Measurements from ENCODE around the gene ZBTB42. TPM values are rescaled to one million over a fixed set of nuclear protein-coding genes. Genes with fewer than 3 reads are reported as not detected.
A peak's percentile ranks its signal among the peaks of the same experiment; 100 is the strongest.

Gene ZBTB42
- polyA plus RNA-seq, 1 donor (not counting 4 experiments of a cell fraction or from before 2014, with no cell fraction given), result 0.50 TPM

DNA sequence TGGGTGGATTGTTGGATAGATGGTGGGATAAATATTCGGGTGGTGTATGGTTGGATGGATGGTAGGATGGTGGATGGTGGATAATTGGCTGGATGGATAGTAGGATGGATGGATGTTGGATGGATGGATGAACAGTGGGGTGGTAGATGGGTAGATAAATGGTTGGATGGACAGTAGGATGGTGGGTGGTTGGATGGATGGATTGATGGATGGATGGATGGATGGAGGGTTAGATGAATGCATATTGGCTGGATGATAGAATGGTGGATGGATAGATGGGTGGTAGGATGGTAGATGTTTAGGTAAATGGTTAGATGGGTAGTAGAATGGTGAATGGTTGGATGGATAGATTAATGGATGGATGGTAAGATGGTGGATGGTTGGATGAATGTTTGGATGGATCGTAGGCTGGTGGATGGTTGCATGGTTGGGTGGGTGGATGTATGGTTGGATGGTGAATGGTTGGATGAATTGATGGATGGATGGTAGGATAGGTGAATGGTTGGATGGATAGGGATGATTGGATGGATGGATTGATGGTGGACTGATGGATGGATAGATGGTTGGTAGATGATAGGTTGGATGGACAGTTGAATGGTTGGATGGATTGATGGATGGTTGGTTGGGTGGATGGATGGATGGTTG, 23.6 kb downstream of the ZBTB42 start:
- Histone ChIP-seq H4K20me1 (ENCODE audit: control insufficient read depth, extremely low read depth, insufficient read depth, low read length) (no peaks in the 10 kb centered on the region), H2AFZ (ENCODE audit: control insufficient read depth, low read length) (no peak overlapping the region), H3K79me2 (ENCODE audit: control insufficient read depth, insufficient read depth, low read length) (no peaks in the 10 kb centered on the region), H3K4me1 (ENCODE audit: control insufficient read depth, extremely low read depth, insufficient read depth, low read length) (peaks cover 18% of the 10 kb centered on the region), H3K4me3 (ENCODE audit: control insufficient read depth in 2 of 3, extremely low read depth in 1 of 3, insufficient read depth in 2 of 3, low read depth in 1 of 3, low read length in 3 of 3) (no peak overlapping the region), H3K27me3 (ENCODE audit: control insufficient read depth, extremely low read depth, insufficient read depth, low read length) (no peaks in the 10 kb centered on the region), H3K9me1 (ENCODE audit: control insufficient read depth, extremely low read depth, insufficient read depth, low read length) (no peaks in the 10 kb centered on the region), H3K9me3 (ENCODE audit: control insufficient read depth, low read depth, low read length) (no peaks in the 10 kb centered on the region), H3K27ac (ENCODE audit: control insufficient read depth, insufficient read depth, low read length) (no peak overlapping the region), H3K36me3 (ENCODE audit: control insufficient read depth in 2 of 2, extremely low read depth in 1 of 2, insufficient read depth in 2 of 2, low read length in 2 of 2) (no peaks in the 10 kb centered on the region), H3K4me2 (ENCODE audit: control insufficient read depth, extremely low read depth, insufficient read depth, low read depth, low read length) (no peak overlapping the region), H3K9ac (ENCODE audit: control insufficient read depth, extremely low read depth, insufficient read depth, low read length) (no peak overlapping the region)
- no peak for DNase-seq (ENCODE audit: low read depth, low spot score)
- dilution Hi-C loops (cut with MboI; ENCODE audit: extremely low pct_ligation_motif_present, low sequenced_read_pairs), result loop anchor here (10.0 kb wide), 1 partner anchor 70 kb away; the partner anchor contains the start of gene SIVA1
- TF ChIP-seq, protein P1, sequence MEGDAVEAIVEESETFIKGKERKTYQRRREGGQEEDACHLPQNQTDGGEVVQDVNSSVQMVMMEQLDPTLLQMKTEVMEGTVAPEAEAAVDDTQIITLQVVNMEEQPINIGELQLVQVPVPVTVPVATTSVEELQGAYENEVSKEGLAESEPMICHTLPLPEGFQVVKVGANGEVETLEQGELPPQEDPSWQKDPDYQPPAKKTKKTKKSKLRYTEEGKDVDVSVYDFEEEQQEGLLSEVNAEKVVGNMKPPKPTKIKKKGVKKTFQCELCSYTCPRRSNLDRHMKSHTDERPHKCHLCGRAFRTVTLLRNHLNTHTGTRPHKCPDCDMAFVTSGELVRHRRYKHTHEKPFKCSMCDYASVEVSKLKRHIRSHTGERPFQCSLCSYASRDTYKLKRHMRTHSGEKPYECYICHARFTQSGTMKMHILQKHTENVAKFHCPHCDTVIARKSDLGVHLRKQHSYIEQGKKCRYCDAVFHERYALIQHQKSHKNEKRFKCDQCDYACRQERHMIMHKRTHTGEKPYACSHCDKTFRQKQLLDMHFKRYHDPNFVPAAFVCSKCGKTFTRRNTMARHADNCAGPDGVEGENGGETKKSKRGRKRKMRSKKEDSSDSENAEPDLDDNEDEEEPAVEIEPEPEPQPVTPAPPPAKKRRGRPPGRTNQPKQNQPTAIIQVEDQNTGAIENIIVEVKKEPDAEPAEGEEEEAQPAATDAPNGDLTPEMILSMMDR (optimal IDR thresholded peaks at IDR 0.05 in 1 of 3, IDR thresholded peaks at IDR 0.05 in 1 of 3, conservative IDR thresholded peaks at IDR 0.05 in 1 of 3; ENCODE audit: extremely low read depth in 1 of 3, insufficient read depth in 2 of 3, low read length in 3 of 3), result no peak
- TF ChIP-seq EZH2 (IDR thresholded peaks at IDR 0.05; ENCODE audit: low read length), result no peak
- no peak for FAIRE-seq

DNA sequence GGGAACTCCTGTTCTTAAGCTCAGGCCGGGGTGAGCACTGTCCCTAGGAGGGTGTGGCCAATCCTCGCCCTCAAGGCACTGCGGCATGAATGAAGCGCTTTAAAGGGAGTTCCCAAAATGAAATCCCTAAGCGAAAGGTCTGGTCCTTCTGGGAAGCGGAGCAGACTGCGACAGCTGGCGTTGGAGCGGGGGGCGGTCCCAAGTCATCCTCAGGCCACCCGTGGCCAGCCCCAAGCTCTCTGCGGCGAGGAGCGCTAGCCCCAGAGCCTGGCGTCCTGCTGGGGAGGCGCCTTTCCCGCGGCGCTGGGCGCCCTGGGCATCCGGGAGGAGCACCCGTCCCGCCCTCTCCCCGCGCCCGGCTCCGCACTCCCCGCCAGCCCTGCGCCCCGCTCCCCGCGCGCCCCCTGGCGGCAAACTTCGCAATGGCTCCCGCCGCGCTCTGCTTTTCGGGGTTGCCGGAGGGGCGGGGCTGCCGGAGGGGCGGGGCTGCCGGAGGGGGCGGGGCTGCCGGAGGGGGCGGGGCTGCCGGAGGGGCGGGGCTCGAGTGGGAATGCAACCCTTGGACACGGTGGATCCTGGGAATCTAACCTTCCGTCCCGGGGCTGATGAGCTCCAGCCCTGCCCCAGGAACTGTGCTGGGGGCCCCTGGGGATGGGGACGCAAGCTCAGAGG, 25.4 kb downstream of the ZBTB42 start:
- DNase-seq (ENCODE audit: low read depth, low spot score) (peak; percentile 33), FAIRE-seq (peak; percentile 66)
- peak overlapping the region; percentile 95 for H2AFZ ChIP-seq (ENCODE audit: control insufficient read depth, low read length)
- peak overlapping the region; percentile 61 for H3K9ac ChIP-seq (ENCODE audit: control insufficient read depth, extremely low read depth, insufficient read depth, low read length)
- peak overlapping the region; percentile 89 for H3K4me2 ChIP-seq (ENCODE audit: control insufficient read depth, extremely low read depth, insufficient read depth, low read depth, low read length)
- TF ChIP-seq, protein P1 (optimal IDR thresholded peaks at IDR 0.05 in 1 of 3, IDR thresholded peaks at IDR 0.05 in 1 of 3, conservative IDR thresholded peaks at IDR 0.05 in 1 of 3; ENCODE audit: extremely low read depth in 1 of 3, insufficient read depth in 2 of 3, low read length in 3 of 3), result peak in 2 of 3 experiments; percentile 56 to 85
- no peak for TF ChIP-seq EZH2 (IDR thresholded peaks at IDR 0.05; ENCODE audit: low read length)
- dilution Hi-C loops (cut with MboI; ENCODE audit: extremely low pct_ligation_motif_present, low sequenced_read_pairs), result loop anchor here (10.0 kb wide), 1 partner anchor 72 kb away; the partner anchor contains the start of gene SIVA1
- H3K27ac ChIP-seq (ENCODE audit: control insufficient read depth, insufficient read depth, low read length), result no peak overlapping the region
- H3K79me2 ChIP-seq (ENCODE audit: control insufficient read depth, insufficient read depth, low read length), result no peaks in the 10 kb centered on the region
- H3K9me1 ChIP-seq (ENCODE audit: control insufficient read depth, extremely low read depth, insufficient read depth, low read length), result no peaks in the 10 kb centered on the region
- H3K4me3 ChIP-seq (ENCODE audit: control insufficient read depth in 2 of 3, extremely low read depth in 1 of 3, insufficient read depth in 2 of 3, low read depth in 1 of 3, low read length in 3 of 3), result peak overlapping the region; percentile 48 to 80 (median 76)
- H3K27me3 ChIP-seq (ENCODE audit: control insufficient read depth, extremely low read depth, insufficient read depth, low read length), result no peaks in the 10 kb centered on the region
- H3K9me3 ChIP-seq (ENCODE audit: control insufficient read depth, low read depth, low read length), result no peaks in the 10 kb centered on the region
- H3K36me3 ChIP-seq (ENCODE audit: control insufficient read depth in 2 of 2, extremely low read depth in 1 of 2, insufficient read depth in 2 of 2, low read length in 2 of 2), result no peaks in the 10 kb centered on the region
- H3K4me1 ChIP-seq (ENCODE audit: control insufficient read depth, extremely low read depth, insufficient read depth, low read length), result peaks cover 13% of the 10 kb centered on the region
- no peaks in the 10 kb centered on the region for H4K20me1 ChIP-seq (ENCODE audit: control insufficient read depth, extremely low read depth, insufficient read depth, low read length)
